Ureter (tissue), 1 donor: Measurements from ENCODE around the gene LRSAM1. TPM values are rescaled to one million over a fixed set of nuclear protein-coding genes. Genes with fewer than 3 reads are reported as not detected.

Experiments used
- DNase-seq: peaks from one replicate; pipeline ENCODE4 v3.0.0-alpha.2; 2020; ENCODE audit warnings: low spot score
- total RNA-seq: library from RNA; stranded (reverse); gene quantifications from one replicate; pipeline ENCODE4 v1.2.4, GENCODE V29; 2023
- donor health status: DM: yes; HTN: yes; CAD: no.

The LRSAM1 gene
- total RNA-seq, 1 donor from 2014 or later: 30.4 TPM

DNA sequence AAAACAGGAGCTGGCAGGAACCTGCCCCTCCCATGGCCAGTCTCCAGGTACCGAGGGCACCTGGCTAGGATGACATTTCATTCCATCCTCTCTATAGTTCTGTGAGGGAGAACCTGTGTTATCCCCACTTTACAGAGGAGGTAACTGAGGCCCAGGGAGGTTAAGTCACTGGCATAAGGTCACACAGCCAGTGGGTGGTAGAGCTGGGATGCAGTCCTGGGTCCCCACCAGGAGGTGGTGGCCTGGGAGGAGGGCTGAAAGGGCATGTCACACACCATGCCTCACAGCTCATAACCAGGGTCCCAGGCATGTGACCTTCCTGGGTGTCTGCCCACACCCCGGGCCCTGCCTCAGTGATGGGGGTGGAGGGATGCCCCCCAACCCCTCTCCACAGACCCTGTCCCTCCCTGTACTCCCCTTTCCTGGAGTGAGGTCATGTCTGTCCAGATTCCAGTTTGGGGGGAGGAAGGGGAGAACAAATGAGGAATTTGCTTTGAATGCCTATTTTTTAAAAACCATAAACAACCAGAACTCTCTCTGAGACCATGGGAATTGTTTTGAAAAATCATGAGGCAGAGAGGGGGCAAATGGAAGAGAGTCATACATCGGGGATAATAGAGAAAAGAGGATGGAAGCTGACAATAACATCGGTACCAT lies 83.1 kb downstream of the LRSAM1 start:
- no peak for DNase-seq

GRCh38 chr9:127534931-127535330 lies 83.6 kb downstream of the LRSAM1 start:
- DNase-seq: no peak

GRCh38 chr9:127535396-127535795 lies 84.1 kb downstream of the LRSAM1 start:
- no peak for DNase-seq

DNA sequence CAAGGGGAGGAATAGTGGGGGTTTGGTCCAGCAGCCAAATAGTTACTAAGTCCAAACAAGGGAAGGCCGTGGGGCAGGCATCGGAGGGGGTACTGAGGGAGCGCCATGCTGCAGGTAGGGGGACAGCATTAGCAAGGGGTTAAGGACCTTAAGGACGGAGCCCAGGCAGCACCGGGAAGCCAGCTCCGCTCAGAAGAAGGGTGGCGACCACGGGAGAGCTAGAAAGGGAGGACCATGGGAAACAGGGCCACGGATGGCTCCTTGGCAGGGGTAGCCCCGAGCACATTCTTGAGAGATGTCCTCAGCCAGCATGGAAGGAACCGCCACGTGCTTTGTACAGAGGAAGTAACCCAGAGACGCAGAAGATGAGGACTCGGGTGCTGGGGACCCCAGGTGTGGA lies 84.5 kb downstream of the LRSAM1 start:
- DNase-seq: no peak

- DNase-seq: no peak
These were observed 85.2 kb downstream of the LRSAM1 start for GRCh38 chr9:127536499-127536898.

- no peak for DNase-seq
These were observed 85.7 kb downstream of the LRSAM1 start for GRCh38 chr9:127537014-127537413.

DNA sequence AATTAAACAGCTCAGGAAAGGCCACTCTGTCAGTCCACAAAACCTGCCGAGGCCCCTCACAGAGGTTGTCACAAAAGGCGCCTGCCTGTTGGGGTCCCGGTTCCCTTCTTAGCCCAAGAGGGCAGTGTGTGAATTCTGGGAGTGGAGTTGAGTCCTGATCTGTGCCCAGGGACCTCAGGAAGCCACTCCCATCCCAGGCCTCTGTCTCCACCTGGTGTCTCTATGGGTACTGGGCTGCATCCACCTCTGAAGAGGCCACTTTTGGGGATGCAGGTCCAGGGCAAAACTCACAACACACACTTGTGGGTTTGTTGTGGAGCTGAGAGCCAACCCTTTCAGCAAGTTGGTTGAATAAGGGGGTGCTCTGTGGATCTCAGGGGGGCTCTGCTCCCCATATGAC lies 86.5 kb downstream of the LRSAM1 start:
- DNase-seq: no peak

DNA sequence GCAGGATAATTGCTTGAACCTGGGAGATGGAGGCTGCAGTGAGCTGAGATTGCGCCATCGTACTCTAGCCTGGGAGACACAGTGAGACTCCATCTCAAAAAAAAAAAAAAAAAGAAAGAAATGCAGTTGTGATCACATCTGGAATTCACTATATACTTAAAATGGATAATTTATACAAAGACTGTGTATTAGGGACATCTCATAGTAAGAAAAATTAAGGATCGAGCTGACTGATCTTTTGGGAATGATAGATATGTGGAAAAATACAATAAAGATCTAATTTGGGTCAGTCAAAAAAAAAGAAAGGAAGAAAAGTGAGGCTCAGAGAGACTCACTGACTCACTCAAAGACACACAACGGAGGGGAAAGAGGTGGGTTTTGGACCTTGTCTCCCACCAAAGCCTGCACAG lies 87.5 kb downstream of the LRSAM1 start:
- DNase-seq: no peak

DNA sequence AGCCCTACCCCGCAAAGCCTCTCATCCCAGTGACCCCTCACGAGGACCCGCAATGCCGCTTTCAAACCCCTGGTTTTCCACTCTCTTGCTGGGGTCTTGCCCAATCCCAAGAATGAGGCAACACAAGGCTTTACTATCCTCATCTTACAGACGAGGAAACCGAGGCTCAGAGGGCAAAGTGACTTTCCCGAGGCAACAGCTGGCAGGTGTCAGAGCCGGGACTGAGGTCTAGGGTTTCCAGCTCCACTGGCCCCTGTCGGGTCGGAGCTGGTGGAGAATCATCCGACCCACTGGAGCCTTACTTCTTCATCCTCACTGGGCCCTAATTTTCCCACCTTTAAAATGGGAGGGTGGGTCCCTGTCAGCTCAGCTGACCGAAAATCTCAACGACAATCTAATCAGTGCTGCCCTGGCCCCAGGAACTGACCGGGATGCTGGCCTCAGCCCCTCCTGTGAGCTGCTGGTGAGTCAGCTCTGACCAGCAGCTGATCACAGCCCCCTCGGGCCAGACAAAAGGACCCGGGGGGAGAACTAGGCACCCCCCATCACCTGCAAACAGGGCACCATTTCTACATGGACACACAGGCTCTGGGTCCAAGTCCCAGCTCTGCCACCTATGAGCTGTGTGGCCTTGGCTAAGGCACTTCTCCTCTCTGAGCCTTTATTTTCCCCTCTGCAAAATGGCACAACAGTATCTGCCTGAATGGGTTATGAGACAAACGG lies 88.1 kb downstream of the LRSAM1 start:
- no peak for DNase-seq

DNA sequence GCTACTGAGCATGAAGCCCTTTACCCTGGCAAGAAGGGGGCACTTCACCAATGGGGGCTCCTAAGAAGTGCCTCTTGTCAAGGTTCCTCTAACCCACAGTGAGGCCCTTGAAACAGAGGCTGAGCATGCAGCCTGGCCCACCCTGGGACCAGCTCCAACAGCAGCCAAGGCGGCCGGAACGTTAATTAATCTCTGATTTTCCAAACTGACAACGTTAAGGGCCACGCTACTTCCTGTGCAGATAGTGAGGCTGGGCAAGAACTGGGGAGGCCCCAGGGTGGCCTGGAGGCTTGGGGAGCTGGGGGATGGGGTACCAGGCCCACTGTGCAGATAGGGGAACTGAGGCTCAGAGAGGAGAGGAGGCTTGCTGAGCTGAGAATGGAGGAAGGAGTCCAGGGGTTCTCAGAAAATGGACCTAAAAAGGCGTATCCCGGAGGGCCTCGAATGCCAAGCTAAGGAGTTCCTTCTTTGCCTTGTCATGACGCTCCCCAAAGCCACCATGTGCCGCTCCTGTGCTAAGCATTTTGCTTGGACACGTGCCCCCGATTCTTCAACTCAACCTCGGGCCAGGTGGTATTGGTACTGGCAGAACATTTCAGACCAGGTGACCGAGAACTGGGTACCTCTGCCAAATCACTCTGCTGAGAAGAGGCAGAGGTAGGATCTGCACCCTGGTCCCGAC lies 88.8 kb downstream of the LRSAM1 start:
- DNase-seq: no peak

GRCh38 chr9:127540664-127541041 lies 89.3 kb downstream of the LRSAM1 start:
- DNase-seq: peak; percentile 81

DNA sequence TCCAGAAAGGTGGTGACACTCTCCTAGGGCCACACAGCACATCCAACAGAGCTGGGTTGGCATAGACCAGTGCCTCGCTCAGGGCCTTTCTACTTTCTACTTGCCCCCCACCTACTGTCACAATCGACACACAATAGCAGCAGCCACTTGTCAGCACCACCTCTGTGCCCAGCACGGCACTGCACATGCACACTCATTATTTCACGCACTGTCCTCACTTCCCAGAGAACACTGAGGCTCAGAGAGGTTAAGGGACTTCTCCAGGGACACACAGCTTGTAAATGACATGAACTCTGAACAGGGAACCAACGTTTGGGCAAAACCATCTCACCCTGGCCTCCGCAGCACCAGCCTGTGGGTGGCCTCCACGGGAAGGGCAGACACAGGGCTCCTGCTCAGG lies 89.9 kb downstream of the LRSAM1 start:
- no peak for DNase-seq

GRCh38 chr9:127541865-127542264 lies 90.6 kb downstream of the LRSAM1 start:
- DNase-seq: no peak

GRCh38 chr9:127543221-127543620 lies 91.9 kb downstream of the LRSAM1 start:
- DNase-seq: no peak

DNA sequence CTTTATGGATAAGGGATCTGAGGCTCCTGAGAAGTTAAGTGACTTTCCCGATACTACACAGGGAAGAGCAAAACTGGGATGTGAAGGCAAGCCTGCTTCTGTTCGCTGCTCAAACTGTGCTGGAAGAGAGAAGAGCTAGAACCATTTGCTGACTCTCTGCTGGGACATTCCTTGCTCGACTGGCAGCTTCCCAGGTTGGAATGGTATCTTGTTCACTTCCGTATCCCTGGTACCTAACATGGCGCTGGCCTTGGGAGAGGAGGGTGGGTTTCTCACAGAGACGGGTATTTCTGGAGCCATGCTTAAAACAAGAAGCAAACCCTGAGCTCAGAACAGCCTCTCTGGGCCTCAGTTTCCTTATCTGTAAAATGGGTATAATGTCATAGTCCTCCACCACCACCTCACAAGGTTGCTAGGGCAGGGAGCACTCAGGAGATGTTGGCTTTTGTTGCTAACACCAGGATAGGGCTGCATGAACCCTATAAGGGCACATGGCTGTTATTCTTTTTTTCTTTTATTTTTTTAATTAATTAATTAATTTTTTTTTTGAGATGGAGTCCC lies 92.7 kb downstream of the LRSAM1 start:
- DNase-seq: no peak

DNA sequence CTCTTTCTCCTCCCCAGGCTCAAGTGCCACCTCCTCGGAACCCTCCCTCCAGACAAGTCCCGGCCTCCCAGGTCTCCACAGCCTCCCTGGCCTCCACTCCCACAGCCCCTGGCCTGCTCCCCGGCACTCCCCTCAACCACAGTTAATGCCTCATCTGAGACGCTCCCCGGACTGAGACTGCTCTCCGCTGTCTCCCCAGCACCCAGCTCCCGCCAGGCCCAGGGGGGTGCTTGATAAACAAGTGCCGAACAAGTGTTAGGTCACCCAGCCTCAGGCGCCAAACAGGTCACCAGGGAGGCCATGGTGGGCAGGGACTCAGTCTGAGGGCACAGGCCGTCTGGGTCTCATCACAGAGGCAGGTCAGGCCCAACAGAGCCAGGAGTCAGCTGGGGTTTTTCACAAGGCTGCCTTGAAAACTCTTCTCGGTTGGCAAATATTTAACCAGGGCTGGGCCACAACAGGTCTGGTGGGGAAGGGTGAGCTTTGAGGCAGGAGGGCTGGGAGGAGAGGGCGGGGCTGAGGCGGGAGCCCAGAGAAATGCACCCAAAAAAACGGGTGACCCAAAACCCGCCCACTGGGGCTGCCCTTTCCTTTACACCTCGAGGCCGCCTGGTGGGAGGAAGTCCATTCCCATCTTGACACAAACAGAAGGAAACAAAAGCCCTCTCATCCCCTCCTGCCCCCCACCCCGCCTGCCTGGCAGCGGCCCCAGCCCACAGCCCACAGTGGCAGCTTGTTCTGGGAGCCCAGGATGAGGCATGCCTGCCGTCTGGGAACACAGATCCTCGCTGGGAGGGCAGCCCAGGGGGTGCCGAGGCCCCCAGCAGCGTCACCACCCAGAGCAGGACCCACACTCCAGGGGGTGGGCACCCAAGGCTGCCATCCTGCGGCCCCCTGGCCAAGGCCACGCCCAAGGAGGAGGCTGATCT lies 94.2 kb downstream of the LRSAM1 start:
- DNase-seq: peak; percentile 87

DNA sequence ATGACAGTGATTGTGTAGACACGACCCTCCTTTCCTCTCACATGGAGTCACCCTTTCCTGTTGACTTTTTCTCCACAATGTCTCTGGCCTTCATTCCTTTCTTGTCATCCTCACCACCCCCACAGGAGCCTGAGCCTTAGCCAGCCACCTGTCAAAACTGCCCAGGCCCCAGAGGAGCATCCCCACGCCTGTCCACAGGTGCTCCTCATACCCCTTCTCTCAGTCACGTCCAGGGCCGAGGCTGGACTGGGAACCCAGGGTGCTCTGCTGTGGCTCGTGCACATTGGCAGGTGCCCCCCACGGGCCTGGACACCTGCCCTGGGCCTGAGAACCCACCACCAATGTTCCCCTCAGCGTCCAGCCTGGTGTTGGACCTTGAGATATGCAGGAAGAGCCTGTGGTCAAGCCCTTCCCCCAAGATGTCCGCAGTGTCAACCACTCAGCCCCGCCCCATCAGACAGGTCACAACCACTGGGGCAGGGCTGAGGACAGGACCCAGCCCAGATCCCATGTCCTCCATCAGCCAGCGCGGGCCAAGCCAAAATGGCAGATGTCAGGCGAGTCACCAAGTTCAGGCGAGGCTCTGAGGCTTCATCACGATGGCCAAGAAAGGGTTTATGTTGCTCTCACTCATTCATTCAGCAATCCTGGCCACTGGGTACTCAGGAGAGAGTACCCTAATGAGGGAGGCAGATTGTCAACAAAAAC lies 95.0 kb downstream of the LRSAM1 start:
- DNase-seq: no peak

DNA sequence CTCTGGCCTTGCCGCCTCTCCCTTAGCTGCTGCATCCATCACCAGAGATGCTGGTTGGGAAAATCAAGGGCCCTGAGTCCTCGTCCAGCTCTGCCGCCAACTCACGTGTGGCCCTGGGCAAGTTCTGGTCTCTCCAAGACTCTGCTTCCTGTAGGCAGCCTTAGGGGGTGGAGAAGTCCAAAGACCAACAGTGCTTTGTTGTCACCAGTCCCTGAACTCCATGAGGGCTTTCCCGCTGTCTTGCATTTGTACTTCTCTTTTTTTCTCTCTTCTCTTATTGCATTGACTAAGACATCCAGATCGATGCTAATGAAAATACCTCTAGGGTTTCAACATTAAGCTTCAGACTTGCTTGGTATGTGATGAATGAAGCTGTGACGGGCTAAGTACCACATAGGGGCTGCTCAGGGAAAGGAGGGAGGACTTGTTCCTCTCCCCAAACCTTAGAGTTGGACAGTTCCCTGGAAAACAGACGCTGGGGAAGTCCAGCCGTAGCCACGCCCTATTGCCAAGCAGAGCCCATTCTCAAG lies 97.1 kb downstream of the LRSAM1 start:
- DNase-seq: no peak

DNA sequence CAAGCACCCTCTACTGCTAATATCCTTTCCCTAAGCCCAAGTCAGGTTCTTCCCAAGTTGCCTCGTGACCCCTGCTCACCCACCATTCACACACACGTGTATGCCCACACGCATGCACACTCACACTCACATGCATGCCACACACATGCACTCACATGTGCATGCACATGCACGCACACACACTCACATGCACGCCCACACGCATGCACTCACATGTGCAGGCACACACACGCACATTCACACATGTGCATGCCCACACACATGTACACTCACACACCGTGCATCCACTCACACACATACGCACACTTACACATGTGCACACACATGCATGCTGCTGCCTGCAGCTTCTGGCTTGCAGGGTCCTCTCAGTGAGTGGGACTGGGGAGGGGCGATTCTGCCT lies 97.9 kb downstream of the LRSAM1 start:
- no peak for DNase-seq

GRCh38 chr9:127549751-127550150 lies 98.4 kb downstream of the LRSAM1 start:
- DNase-seq: no peak

DNA sequence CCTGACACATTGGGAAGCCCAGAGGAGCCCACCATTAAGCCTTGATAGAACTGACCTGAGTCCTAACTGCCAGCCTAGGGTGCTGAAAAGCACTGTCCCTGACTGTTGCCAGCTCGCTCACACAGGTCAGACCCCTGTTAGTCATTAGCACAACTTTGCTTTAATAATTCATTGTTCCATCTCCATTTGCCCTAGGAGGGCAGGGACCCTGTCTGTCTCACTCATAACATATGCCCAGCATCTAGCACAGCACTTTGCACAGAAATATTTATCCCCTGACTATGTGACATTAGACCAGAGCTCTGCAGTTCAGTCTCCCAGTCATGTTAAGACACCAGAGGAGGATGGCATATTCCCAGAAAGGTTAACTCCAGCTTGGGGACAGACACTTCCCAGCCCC lies 99.0 kb downstream of the LRSAM1 start:
- DNase-seq: no peak
